IMR-90 (cell line): ENCODE data around the gene FBXO34.

Experiments used
- CEBPB ChIP-seq: IDR thresholded peaks from 2 replicates; pipeline ENCODE4 v1.6.1; 2012; ENCODE audit warnings: low read depth, low read length, improper control_type of control experiment
- CTCF ChIP-seq: conservative IDR thresholded peaks from 2 replicates; pipeline ENCODE4 v1.5.1; 2012; ENCODE audit warnings: mild to moderate bottlenecking, low read depth, low read length, improper control_type of control experiment
- MAZ ChIP-seq: IDR thresholded peaks from 2 replicates; pipeline ENCODE4 v1.6.1; 2012; ENCODE audit warnings: low read depth, mild to moderate bottlenecking, low read length, improper control_type of control experiment, moderate library complexity, borderline replicate concordance
- RAD21 ChIP-seq: IDR thresholded peaks from 2 replicates; pipeline ENCODE4 v1.6.1; 2012; ENCODE audit warnings: low read length, improper control_type of control experiment
- SMC3 ChIP-seq: fragments of 150-350 bp; IDR thresholded peaks from 2 replicates; pipeline ENCODE4 v1.6.1; 2016; ENCODE audit warnings: low read depth, mild to moderate bottlenecking, antibody characterized with exemption, low read length, moderate library complexity
- USF2 ChIP-seq: fragments of 150-350 bp; IDR thresholded peaks from 2 replicates; pipeline ENCODE4 v1.6.1; 2017; ENCODE audit warnings: mild to moderate bottlenecking, antibody characterized with exemption, low read length, low read depth

GRCh38 chr14:55243386-55243785, 27.8 kb upstream of the FBXO34 start:
- no peak for TF ChIP-seq USF2
- no peak for TF ChIP-seq RAD21
- TF ChIP-seq CTCF, result no peak
- TF ChIP-seq CEBPB, result no peak
- TF ChIP-seq SMC3, result no peak
- no peak for TF ChIP-seq MAZ
